Measurements from ENCODE around the gene NADSYN1.

GRCh38 chr11:71446942-71447688, 5.9 kb upstream of the NADSYN1 start:
- TF ChIP-seq CTCF (IDR thresholded peaks at IDR 0.05; ENCODE audit: low read length) (no peak), EZH2 (IDR thresholded peaks at IDR 0.05; ENCODE audit: borderline replicate concordance, low read length) (no peak)
